Measurements from ENCODE around the gene EGR4.

DNA sequence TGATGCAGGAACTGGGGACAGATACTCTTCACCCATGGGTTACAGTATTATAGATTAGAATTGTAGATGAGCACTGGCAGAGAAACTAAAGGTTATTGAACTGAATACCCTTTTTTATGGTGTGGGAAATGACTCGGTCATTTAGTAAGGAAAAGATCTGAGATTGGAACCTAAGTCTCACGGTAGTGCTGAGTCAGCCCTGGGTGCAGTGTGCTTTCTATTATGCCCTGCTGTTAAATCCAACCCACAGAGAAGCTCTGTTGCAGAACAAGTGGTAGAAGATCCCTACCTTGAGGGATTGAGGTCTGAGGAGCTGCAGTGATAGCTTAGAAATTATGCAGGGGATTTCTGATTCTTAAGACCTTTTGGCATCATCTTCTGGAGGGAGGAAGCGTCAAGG is 46.5 kb downstream of the EGR4 start:
- TF ChIP-seq POLR2AphosphoS5 (IDR thresholded peaks at IDR 0.05) (no peak), POLR2A (IDR thresholded peaks at IDR 0.05) (no peak), EP300 (IDR thresholded peaks at IDR 0.05) (no peak)
- TF ChIP-seq, protein P1, sequence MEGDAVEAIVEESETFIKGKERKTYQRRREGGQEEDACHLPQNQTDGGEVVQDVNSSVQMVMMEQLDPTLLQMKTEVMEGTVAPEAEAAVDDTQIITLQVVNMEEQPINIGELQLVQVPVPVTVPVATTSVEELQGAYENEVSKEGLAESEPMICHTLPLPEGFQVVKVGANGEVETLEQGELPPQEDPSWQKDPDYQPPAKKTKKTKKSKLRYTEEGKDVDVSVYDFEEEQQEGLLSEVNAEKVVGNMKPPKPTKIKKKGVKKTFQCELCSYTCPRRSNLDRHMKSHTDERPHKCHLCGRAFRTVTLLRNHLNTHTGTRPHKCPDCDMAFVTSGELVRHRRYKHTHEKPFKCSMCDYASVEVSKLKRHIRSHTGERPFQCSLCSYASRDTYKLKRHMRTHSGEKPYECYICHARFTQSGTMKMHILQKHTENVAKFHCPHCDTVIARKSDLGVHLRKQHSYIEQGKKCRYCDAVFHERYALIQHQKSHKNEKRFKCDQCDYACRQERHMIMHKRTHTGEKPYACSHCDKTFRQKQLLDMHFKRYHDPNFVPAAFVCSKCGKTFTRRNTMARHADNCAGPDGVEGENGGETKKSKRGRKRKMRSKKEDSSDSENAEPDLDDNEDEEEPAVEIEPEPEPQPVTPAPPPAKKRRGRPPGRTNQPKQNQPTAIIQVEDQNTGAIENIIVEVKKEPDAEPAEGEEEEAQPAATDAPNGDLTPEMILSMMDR (IDR thresholded peaks at IDR 0.05) = no peak
